ENCODE data around the gene KIF2C.

Gene KIF2C

GRCh38 chr1:44817307-44817706 lies 77.7 kb downstream of the KIF2C start:
- DNase-seq, result no peak

All from GDM1 (cell line).